Bronchial epithelial cell (primary cell): ENCODE data around the gene DESI1. TPM values are rescaled to one million over a fixed set of nuclear protein-coding genes. Genes with fewer than 3 reads are reported as not detected.
"Not testable (repeated sequence)": the region's sequence is repeated elsewhere in the genome, so short reads cannot be mapped to it uniquely, and the experiment has no call there.

ENCODE experiments used
- DNase-seq: peaks from one replicate; pipeline ENCODE4 v3.0.0-alpha.2; 2010; ENCODE audit warnings: low read depth
- FAIRE-seq: peaks from 2 replicates; lab custom pipeline; 2011; peaks lifted over from hg19 to GRCh38; lab: Jason Lieb, UNC
- H3K27me3 ChIP-seq: 2 replicates; pipeline ENCODE4 v1.5.1; 2011; ENCODE audit warnings: low read length; ENCODE audit not compliant: control insufficient read depth, insufficient read depth
- H3K36me3 ChIP-seq: 2 replicates; pipeline ENCODE4 v1.5.1; 2011; ENCODE audit warnings: low read length; ENCODE audit not compliant: control insufficient read depth, insufficient read depth
- H3K4me3 ChIP-seq: 2 replicates; pipeline ENCODE4 v1.5.1; 2011; ENCODE audit warnings: mild to moderate bottlenecking, low read depth, low read length, control low read depth
- CTCF ChIP-seq: IDR thresholded peaks from 2 replicates; pipeline ENCODE4 v1.5.1; 2011; ENCODE audit warnings: mild to moderate bottlenecking, moderate library complexity, low read length, control low read depth, inconsistent platforms; ENCODE audit not compliant: insufficient read depth, severe bottlenecking
- total RNA-seq: library from RNA; depleted of rRNA; stranded (reverse); fragments of >200 nt; gene quantifications from 2 replicates; pipeline ENCODE4 v1.2.1, GENCODE V29; 2014

Gene DESI1
- total RNA-seq, 1 donor from 2014 or later, result 10.8 TPM

DNA sequence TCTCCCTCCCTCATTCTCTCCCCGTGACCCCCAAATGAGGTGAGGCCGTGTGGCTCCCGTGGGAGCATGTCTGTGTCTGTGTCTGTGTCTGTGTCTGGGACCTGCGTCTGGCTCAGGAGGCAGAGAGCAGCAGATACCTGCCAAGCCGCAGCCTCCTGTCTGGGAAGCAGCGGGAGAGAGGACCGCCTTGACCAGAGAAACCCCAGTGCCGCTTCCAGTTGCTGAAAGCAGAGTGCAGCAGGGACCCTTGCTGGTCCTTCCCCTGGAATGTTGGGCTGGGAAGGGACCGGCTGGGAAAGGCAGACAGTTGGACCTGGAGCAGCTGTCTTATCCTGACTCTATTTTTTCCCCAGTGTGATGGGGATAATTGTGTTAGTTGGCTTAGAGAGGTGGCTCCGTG lies 59.5 kb downstream of the DESI1 start:
- no peaks in the 10 kb centered on the region for H3K36me3 ChIP-seq
- TF ChIP-seq CTCF, result no peak
- H3K4me3 ChIP-seq, result no peak overlapping the region
- DNase-seq, result no peak
- peaks cover 10% of the 10 kb centered on the region for H3K27me3 ChIP-seq
- no peak for FAIRE-seq

DNA sequence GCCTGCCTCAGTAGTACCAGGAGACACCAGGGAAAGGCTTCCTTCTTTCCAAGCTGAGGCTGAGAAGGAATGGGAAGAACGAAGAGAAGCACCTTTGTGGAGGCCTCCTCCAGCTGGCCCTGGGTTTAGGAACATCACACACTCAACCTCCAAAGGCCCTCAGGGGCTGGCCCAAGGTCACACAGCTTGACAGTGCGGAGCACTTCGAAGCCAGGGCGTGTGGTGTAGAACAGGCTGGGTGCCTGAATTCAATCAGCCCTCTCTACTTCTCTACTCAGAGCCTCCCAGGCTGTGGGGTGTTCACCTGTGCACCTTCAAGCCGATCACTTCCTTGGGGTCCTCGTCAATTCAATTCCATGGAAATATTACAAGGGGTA lies 60.8 kb downstream of the DESI1 start:
- DNase-seq (no peak), FAIRE-seq (no peak)
- Histone ChIP-seq H3K4me3 (no peak overlapping the region), H3K27me3 (peaks cover 10% of the 10 kb centered on the region), H3K36me3 (no peaks in the 10 kb centered on the region)
- TF ChIP-seq CTCF, result no peak

- H3K4me3 ChIP-seq, DNase-seq, FAIRE-seq, H3K36me3 ChIP-seq: not testable (repeated sequence)
- H3K27me3 ChIP-seq, result peaks cover 10% of the 10 kb centered on the region
Observed at GRCh38 chr22:41558241-41558630, 62.6 kb downstream of the DESI1 start.

DNA sequence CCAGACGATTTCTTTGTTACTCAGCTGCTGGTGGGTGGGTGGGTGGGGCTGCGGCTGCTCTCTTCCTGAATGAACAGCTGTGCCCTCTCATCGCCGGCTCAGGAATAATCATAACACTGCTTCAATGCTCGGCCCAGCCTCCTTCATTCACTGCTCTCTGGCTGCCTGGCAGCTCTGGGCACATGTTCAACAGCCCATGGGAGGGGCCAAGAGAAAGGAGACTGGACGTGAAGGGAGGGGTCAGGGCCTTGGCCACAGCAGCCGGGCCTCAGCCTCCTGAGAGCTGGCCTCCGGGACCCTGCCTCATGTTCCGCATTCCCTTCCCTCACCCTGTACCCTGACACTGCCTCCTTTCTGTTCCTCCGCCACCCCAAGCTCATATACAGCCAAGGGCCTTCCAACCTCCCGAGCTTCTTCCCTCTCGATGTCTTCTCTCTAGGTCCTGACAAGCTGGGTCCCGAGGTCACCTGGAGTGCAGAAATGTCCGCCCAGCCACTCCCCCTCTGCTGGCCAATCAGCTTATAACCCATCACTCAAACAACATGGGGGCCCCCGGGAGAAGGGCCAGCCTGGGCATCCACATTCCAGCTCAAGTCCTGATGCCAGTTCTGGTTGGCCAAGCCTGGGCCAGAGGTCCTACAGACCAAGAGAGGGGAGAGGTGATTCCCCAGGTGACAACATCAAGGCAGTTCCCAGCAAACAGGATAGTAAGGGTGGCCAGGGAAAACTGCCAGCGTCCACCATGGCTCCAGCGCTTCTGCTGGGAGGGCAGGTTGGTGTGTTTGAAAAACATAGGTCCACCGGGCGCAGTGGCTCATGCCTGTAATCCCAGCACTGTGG lies 63.2 kb downstream of the DESI1 start:
- Histone ChIP-seq H3K4me3 (no peak overlapping the region), H3K36me3 (no peaks in the 10 kb centered on the region), H3K27me3 (peaks cover 10% of the 10 kb centered on the region)
- no peak for FAIRE-seq
- peak; percentile 46 for DNase-seq
- no peak for TF ChIP-seq CTCF

DNA sequence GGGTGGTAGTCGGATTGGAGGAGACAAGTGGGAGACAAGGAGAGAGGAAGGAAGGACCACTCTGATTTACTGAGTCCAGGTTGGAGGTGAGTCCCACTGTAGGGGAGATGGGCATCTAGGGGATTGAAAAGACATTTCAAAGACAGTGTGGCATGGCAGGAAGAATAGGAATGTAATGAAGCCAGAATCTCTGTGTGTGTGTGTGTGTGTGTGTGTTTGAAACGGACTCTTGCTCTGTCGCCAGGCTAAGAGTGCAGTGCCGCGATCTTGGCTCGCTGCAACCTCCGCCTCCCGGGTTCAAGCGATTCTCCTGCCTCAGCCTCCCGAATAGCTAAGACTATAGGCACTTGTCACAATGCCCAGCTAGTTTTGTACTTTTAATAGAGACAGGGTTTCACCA lies 64.3 kb downstream of the DESI1 start:
- Histone ChIP-seq H3K4me3 (no peak overlapping the region), H3K36me3 (no peaks in the 10 kb centered on the region), H3K27me3 (peaks cover 10% of the 10 kb centered on the region)
- DNase-seq (no peak), FAIRE-seq (no peak)
- no peak for TF ChIP-seq CTCF

DNA sequence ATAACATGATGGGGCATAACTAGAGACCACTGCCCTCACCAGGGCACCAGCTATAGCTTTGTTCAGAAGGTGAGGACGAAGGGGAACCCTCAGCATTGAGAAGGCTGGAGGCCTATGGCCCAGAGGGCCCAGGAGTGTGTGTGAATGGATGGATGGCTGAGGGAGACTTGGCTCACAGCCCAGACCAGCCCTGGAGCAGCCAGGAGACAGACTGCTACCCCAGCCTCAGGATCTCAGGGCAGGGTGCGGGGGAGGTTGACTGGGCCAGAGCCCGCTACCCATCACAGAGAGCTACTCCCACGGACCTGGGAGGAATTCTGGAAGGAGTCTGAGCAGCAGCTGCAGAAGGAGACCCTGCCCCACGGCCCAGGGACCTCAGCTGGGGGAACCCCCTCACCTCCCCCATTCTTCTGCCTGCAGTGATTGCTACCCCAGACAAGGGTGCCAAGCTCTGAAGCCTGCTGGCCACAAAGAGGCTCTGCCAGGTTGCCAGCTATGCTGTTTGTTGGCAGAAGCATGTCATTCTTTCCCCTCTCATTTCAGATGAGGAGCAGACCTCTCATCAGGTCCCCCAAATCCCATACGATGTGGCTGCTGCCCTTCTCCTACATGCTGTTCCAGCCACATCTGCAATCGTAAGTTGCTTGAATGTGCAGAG lies 65.4 kb downstream of the DESI1 start:
- TF ChIP-seq CTCF, result no peak
- Histone ChIP-seq H3K36me3 (no peaks in the 10 kb centered on the region), H3K4me3 (no peak overlapping the region), H3K27me3 (peaks cover 2% of the 10 kb centered on the region)
- FAIRE-seq (no peak), DNase-seq (no peak)
